HG03460 (cell line): Measurements from ENCODE around the gene HPSE2.
"Not testable (repeated sequence)": the region's sequence is repeated elsewhere in the genome, so short reads cannot be mapped to it uniquely, and the experiment has no call there.

Source experiments
- ATAC-seq: cut with Tn5 transposase; IDR thresholded peaks from one replicate; pipeline ENCODE4 v1.9.1; 2021; ENCODE audit not compliant: unreplicated experiment

HPSE2 gene

GRCh38 chr10:99010286-99010685 is 225.4 kb downstream of the HPSE2 start:
- no peak for ATAC-seq

GRCh38 chr10:99008054-99008453 is 227.6 kb downstream of the HPSE2 start:
- ATAC-seq = no peak

- ATAC-seq = no peak
These were observed 228.2 kb downstream of the HPSE2 start for GRCh38 chr10:99007457-99007856.

GRCh38 chr10:99005254-99005653 is 230.4 kb downstream of the HPSE2 start:
- ATAC-seq = no peak

- no peak for ATAC-seq
These were observed 230.9 kb downstream of the HPSE2 start for GRCh38 chr10:99004738-99005137.

- ATAC-seq = no peak
These were observed 233.3 kb downstream of the HPSE2 start for GRCh38 chr10:99002392-99002791.

GRCh38 chr10:98997596-98997995 is 238.1 kb downstream of the HPSE2 start:
- no peak for ATAC-seq

- no peak for ATAC-seq
These were observed 241.6 kb downstream of the HPSE2 start for GRCh38 chr10:98994030-98994429.

GRCh38 chr10:98983751-98984150 is 251.9 kb downstream of the HPSE2 start:
- not testable (repeated sequence) for ATAC-seq

- ATAC-seq = no peak
These were observed 255.3 kb downstream of the HPSE2 start for GRCh38 chr10:98980353-98980752.

GRCh38 chr10:98971464-98971863 is 264.2 kb downstream of the HPSE2 start:
- no peak for ATAC-seq

GRCh38 chr10:98967601-98968000 is 268.1 kb downstream of the HPSE2 start:
- ATAC-seq = no peak

- ATAC-seq = no peak
These were observed 272.0 kb downstream of the HPSE2 start for GRCh38 chr10:98963608-98964007.

GRCh38 chr10:98959379-98959778 is 276.3 kb downstream of the HPSE2 start:
- no peak for ATAC-seq

- no peak for ATAC-seq
These were observed 277.9 kb downstream of the HPSE2 start for GRCh38 chr10:98957801-98958200.

GRCh38 chr10:98956576-98957260 is 278.9 kb downstream of the HPSE2 start:
- ATAC-seq = no peak

GRCh38 chr10:98953251-98953650 is 282.4 kb downstream of the HPSE2 start:
- ATAC-seq = no peak

- no peak for ATAC-seq
These were observed 284.2 kb downstream of the HPSE2 start for GRCh38 chr10:98951269-98952000.

- no peak for ATAC-seq
These were observed 285.5 kb downstream of the HPSE2 start for GRCh38 chr10:98950106-98950505.

GRCh38 chr10:98949306-98949705 is 286.3 kb downstream of the HPSE2 start:
- no peak for ATAC-seq

- ATAC-seq = no peak
These were observed 292.0 kb downstream of the HPSE2 start for GRCh38 chr10:98943681-98944080.

- ATAC-seq = no peak
These were observed 305.9 kb downstream of the HPSE2 start for GRCh38 chr10:98929709-98930108.

GRCh38 chr10:98925651-98926050 is 310.0 kb downstream of the HPSE2 start:
- ATAC-seq = no peak
